K562 (cell line): Measurements from ENCODE around the gene RPS27. TPM values are rescaled to one million over a fixed set of nuclear protein-coding genes. Genes with fewer than 3 reads are reported as not detected.

Source experiments
- ARHGAP35 ChIP-seq: fragments of 450-650 bp; IDR thresholded peaks from 2 replicates; pipeline ENCODE4 v1.6.1; 2018; ENCODE audit not compliant: partially characterized antibody
- CHCHD3 ChIP-seq: fragments of 250-450 bp; sonication (Bioruptor Pico); IDR thresholded peaks from 2 replicates; pipeline ENCODE4 v2.1.2; 2022; ENCODE audit warnings: mild to moderate bottlenecking
- FOXK2 ChIP-seq, 2 experiments: fragments of 450-650 bp; IDR thresholded peaks in 1 of 2; conservative IDR thresholded peaks in 1 of 2; 2 replicates each; pipeline ENCODE4 v1.6.1; 2016; ENCODE audit warnings: low read depth in 2 of 2, mild to moderate bottlenecking in 1 of 2
- HMGN3 ChIP-seq: IDR thresholded peaks from 2 replicates; pipeline ENCODE4 v1.6.1; 2011; ENCODE audit warnings: borderline replicate concordance, low read depth, mild to moderate bottlenecking, mixed read lengths, low read length; ENCODE audit not compliant: insufficient read length; ENCODE audit errors: extremely low read depth
- ILK ChIP-seq: fragments of 450-650 bp; IDR thresholded peaks from 2 replicates; pipeline ENCODE4 v1.6.1; 2016; ENCODE audit warnings: missing genetic modification characterization, low read depth, mild to moderate bottlenecking, missing compliant biosample characterization, moderate library complexity, borderline replicate concordance
- JUN ChIP-seq, 2 experiments: sonication (generic) in 1 of 2; formaldehyde crosslinking in 1 of 2; IDR thresholded peaks; 2 replicates each; pipeline versions ENCODE4 v1.6.1 to v1.8.0; 2012 to 2022; ENCODE audit warnings: borderline replicate concordance in 2 of 2, mild to moderate bottlenecking in 2 of 2, improper control_type of control experiment in 1 of 2, low read depth in 1 of 2, low read length in 1 of 2, missing genetic modification reagents in 1 of 2
- KAT7 ChIP-seq: sonication (generic); formaldehyde crosslinking; IDR thresholded peaks from 2 replicates; pipeline ENCODE4 v1.8.0; 2022; ENCODE audit warnings: missing genetic modification reagents, mild to moderate bottlenecking, borderline replicate concordance
- NFRKB ChIP-seq: fragments of 450-650 bp; IDR thresholded peaks from 2 replicates; pipeline ENCODE4 v1.6.1; 2016; ENCODE audit warnings: low read depth
- NRF1 ChIP-seq, 2 experiments: fragments of 450-650 bp; IDR thresholded peaks in 1 of 2; conservative IDR thresholded peaks in 1 of 2; 2 replicates each; pipeline ENCODE4 v1.6.1; 2014; ENCODE audit warnings: mild to moderate bottlenecking in 2 of 2
- PCBP1 ChIP-seq: fragments of 200-400 bp; formaldehyde crosslinking; IDR thresholded peaks from 2 replicates; pipeline ENCODE4 v1.6.1; 2018; ENCODE audit warnings: mild to moderate bottlenecking, low read depth, low read length; ENCODE audit not compliant: poor library complexity, severe bottlenecking
- RBM25 ChIP-seq: fragments of 200-400 bp; formaldehyde crosslinking; IDR thresholded peaks from 2 replicates; pipeline ENCODE4 v1.6.1; 2018; ENCODE audit warnings: low read length, low read depth, moderate library complexity; ENCODE audit not compliant: severe bottlenecking
- RFX7 ChIP-seq: fragments of 250-450 bp; sonication (Bioruptor Pico); IDR thresholded peaks from 2 replicates; pipeline ENCODE4 v1.5.1; 2021; ENCODE audit warnings: mild to moderate bottlenecking
- SAFB ChIP-seq: fragments of 200-400 bp; formaldehyde crosslinking; IDR thresholded peaks from 2 replicates; pipeline ENCODE4 v1.6.1; 2017; ENCODE audit warnings: low read depth, low read length, borderline replicate concordance
- SFPQ ChIP-seq: fragments of 200-400 bp; formaldehyde crosslinking; IDR thresholded peaks from 2 replicates; pipeline ENCODE4 v1.6.1; 2017; ENCODE audit warnings: mild to moderate bottlenecking, low read depth, low read length, moderate library complexity
- SNIP1 ChIP-seq: fragments of 450-650 bp; IDR thresholded peaks from 2 replicates; pipeline ENCODE4 v1.7.1; 2017; ENCODE audit warnings: low read depth, mild to moderate bottlenecking
- TAL1 ChIP-seq: fragments of 450-650 bp; IDR thresholded peaks from 2 replicates; pipeline ENCODE4 v1.6.1; 2016; ENCODE audit warnings: mild to moderate bottlenecking
- TRIM28 ChIP-seq: fragments of 450-650 bp; IDR thresholded peaks from 2 replicates; pipeline ENCODE4 v1.6.1; 2017
- ZNF395 ChIP-seq: fragments of 200-800 bp; sonication (Bioruptor generic); IDR thresholded peaks from 2 replicates; pipeline ENCODE4 v1.6.1; 2017; ENCODE audit warnings: missing genetic modification characterization, missing compliant biosample characterization
- ZNF551 ChIP-seq: fragments of 250-450 bp; sonication (Bioruptor Pico); IDR thresholded peaks from 2 replicates; pipeline ENCODE4 v1.5.0; 2021; ENCODE audit warnings: mild to moderate bottlenecking, moderate library complexity
- polyA plus RNA-seq, 8 experiments: library from polyadenylated mRNA; depleted of rRNA in 4 of 8; stranded (reverse) in 5 of 8; unstranded in 3 of 8; fragments of >200 nt; fragmentation: Nextera tagmentation in 2 of 8; fragmentation: Illumina TruSeq in 1 of 8; extraction: Ambion mirVana in 2 of 8; extraction: Trizol in 1 of 8; gene quantifications; 2 replicates each; pipeline versions ENCODE4 v1.2.1 to v1.2.3, GENCODE V29; 2011 to 2014; ENCODE audit warnings: inconsistent platforms in 1 of 8, missing spikeins in 1 of 8
- total RNA-seq, 7 experiments: library from RNA; depleted of rRNA in 6 of 7; stranded (reverse); fragments of >200 nt in 6 of 7; fragmentation: Illumina TruSeq in 2 of 7; extraction: Trizol in 2 of 7; gene quantifications; 2 replicates each; pipeline versions ENCODE4 v1.2.1 to v1.2.3, GENCODE V29; 2011 to 2021; ENCODE audit warnings: low replicate concordance in 1 of 7
- TF ChIP-seq, protein P1 (sequence below): fragments of 450-650 bp; IDR thresholded peaks from 2 replicates; pipeline ENCODE4 v1.6.1; 2017; ENCODE audit warnings: antibody characterized with exemption
- TF ChIP-seq, protein P2 (sequence below): fragments of 250-450 bp; sonication (Bioruptor Pico); IDR thresholded peaks from 2 replicates; pipeline ENCODE4 v1.9.0; 2021; ENCODE audit warnings: mild to moderate bottlenecking

The RPS27 gene
- total and polyA plus RNA-seq, 9 of the 15 experiments (the other 6 are each of a cell fraction or from before 2014, with no cell fraction given) = 2,091 to 9,377 (median 6,706) TPM

- peak; percentile 71 for TF ChIP-seq RBM25
- TF ChIP-seq SNIP1 = no peak
- no peak for TF ChIP-seq HMGN3
- no peak for TF ChIP-seq KAT7 (CRISPR knock-in tag)
- TF ChIP-seq NFRKB = no peak
- TF ChIP-seq CHCHD3 (CRISPR knock-in tag) = no peak
- peak; percentile 62 to 67 for TF ChIP-seq NRF1 (conservative IDR thresholded peaks at IDR 0.05 in 1 of 2, IDR thresholded peaks at IDR 0.05 in 1 of 2)
- TF ChIP-seq, protein P1, sequence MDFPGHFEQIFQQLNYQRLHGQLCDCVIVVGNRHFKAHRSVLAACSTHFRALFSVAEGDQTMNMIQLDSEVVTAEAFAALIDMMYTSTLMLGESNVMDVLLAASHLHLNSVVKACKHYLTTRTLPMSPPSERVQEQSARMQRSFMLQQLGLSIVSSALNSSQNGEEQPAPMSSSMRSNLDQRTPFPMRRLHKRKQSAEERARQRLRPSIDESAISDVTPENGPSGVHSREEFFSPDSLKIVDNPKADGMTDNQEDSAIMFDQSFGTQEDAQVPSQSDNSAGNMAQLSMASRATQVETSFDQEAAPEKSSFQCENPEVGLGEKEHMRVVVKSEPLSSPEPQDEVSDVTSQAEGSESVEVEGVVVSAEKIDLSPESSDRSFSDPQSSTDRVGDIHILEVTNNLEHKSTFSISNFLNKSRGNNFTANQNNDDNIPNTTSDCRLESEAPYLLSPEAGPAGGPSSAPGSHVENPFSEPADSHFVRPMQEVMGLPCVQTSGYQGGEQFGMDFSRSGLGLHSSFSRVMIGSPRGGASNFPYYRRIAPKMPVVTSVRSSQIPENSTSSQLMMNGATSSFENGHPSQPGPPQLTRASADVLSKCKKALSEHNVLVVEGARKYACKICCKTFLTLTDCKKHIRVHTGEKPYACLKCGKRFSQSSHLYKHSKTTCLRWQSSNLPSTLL = no peak
- TF ChIP-seq PCBP1 = no peak
- TF ChIP-seq TRIM28 = no peak
- no peak for TF ChIP-seq ARHGAP35
- no peak for TF ChIP-seq TAL1
- no peak for TF ChIP-seq FOXK2 (conservative IDR thresholded peaks at IDR 0.05 in 1 of 2, IDR thresholded peaks at IDR 0.05 in 1 of 2; ENCODE audit: low read depth in 2 of 2)
- no peak for TF ChIP-seq SAFB
- no peak for TF ChIP-seq ZNF551 (CRISPR knock-in tag)
- TF ChIP-seq, protein P2, sequence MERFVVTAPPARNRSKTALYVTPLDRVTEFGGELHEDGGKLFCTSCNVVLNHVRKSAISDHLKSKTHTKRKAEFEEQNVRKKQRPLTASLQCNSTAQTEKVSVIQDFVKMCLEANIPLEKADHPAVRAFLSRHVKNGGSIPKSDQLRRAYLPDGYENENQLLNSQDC (CRISPR knock-in tag) = no peak
- no peak for TF ChIP-seq ZNF395 (CRISPR knock-in tag)
- no peak for TF ChIP-seq ILK
- TF ChIP-seq SFPQ = no peak
- TF ChIP-seq JUN (IDR thresholded peaks at IDR 0.05; ENCODE audit: borderline replicate concordance, low read depth, low read length) = peak; percentile 53; the same call in 1 of the 2 replicates
- TF ChIP-seq JUN (CRISPR knock-in tag; IDR thresholded peaks at IDR 0.05; ENCODE audit: borderline replicate concordance) = no peak
- no peak for TF ChIP-seq RFX7
Measured at GRCh38 chr1:153963030-153963849, 27.3 kb upstream of the RPS27 start, which contains the start of gene SLC39A1 (continued).
